ENCODE results near the gene NINJ1.

Gene NINJ1, protein sequence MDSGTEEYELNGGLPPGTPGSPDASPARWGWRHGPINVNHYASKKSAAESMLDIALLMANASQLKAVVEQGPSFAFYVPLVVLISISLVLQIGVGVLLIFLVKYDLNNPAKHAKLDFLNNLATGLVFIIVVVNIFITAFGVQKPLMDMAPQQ

DNA sequence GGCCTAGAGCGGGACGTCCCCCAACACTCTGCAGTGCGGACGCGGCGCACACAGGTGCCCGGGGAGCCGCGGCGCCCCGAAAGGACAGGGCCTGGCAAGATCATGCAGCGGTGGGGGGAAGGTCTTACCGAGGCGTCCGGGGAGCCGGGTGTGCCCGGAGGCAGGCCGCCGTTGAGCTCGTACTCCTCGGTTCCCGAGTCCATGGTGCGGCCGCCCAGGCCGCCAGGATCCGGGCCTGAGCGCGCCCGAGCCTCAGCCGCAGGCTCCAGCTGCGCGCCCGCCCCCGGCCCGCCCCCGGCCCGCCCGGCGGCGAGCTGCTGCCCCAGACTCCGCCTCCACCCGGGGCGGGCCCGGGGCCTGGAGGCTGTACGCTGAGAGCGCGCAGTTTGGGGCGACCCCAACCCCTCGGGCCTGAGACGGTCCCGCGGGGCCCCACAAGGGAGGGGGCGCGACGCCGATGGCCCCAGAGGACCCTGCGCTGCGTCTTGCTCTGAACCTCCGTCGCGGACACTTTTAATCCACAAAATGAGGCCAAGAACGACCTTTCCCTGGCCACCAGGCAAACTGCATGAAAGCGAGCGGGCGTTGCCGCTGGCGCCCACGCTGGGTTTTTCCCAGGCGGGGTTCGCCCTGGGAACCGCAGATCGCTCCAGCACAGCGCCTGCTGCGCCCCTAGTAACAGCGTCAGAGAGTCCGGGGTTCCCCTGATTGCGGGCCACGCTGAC, at the start of gene NINJ1:
Gene NINJ1 (minus strand): TSS at position 237 of the 725 bp plus-strand sequence. CDS start 34 bp downstream, at position 203.
- DNase-seq = peak; percentile 86

DNA sequence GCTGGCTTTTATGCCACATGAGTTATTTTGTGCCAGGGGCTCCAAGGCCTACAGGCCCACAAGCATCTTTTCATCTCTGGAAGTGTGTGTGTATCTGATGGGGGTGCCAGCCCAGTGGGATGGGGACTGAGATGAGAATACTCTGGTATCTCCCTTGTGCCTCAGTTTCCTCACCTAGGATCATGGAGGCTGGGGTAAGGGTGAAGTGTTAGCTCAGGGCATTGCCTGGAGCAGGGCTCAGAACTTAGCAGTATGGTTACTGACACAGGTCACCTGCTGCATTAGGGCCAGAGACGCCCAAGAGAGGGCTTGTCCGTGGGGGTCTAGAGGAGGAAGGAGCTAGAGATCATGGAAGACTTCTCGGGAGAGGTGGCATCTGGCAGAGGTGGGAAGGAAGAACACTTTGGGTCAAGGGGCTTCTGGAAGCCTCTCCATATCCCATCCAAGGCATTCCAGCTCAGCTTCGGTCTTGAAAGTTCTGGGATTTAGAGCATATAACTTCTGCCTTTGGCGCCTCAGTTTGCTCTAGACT, 49.1 kb upstream of the NINJ1 start:
- no peak for DNase-seq

DNA sequence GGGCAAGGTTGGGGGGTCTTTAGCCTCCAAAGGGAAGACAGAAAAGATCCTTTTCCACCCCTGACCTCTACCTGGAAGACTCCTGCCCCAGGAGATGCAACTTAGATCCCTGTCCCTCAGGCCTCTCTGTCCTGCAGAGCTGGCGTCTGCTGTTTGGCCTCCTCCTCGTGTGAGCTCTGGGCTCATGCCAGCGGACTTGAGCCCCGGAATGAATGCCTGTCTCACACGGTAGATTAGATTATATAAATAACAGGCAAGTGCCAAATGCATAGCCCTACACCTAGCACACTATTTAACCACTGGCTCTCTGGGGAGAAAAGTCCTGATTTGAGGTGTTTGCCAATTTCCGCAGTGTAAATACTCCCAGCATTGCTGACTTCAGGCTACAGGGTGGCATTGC, 48.5 kb upstream of the NINJ1 start:
- DNase-seq = no peak

DNA sequence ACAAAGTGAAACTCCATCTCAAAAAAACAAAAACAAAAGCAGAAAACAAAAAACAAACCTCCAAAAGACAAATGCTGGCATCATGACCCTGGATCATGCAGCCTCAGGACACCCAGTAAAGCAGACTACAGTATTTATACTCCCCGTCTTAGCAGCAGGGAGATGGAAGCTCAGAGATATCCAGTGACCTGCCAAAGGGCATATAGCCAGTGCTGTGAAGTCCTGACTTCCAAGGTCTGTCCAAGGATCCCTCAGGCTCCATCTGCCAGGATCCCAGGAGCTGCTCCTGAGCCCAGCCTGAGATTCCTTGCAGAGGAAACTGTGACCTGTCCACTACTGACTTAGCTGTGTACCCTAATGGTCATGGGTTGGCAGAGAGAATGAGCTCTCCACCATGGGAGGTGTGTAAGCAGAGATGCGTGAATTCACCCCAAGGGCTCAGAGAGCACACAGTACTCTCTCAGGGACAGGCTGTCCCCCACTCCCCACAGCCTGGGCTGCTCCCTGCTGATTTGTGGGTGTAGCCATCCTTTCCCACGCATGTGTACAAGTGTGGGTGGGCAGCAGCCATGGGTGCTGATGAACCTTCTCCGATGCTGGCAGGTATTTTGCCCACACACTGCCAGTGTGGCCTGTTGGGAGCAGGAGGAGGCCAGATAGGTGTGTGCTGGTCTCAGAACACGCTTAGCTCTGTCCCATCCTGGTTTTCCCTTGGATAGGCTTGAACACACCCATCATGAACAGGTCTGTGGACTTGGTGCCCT, 47.8 kb upstream of the NINJ1 start:
- no peak for DNase-seq

DNA sequence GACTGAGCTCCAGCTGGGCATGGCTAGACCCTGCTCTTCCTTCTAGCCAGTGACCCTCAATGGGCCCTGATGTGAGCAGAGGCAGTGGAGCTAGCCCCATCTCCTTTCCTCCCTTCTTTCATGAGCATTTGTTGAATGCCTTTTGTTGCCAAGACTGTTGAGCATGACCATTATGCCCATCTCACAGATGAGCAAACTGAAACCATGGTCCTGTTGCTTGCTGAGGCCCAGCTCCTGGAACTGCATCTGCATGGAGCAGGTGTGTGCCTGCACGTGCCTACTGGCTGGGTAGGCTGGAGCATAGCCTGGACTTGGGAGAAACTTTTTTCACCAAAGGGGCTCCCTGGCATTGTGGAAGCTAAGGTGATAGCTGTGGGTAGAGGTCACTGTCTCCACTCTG, 46.9 kb upstream of the NINJ1 start:
- DNase-seq = no peak

DNA sequence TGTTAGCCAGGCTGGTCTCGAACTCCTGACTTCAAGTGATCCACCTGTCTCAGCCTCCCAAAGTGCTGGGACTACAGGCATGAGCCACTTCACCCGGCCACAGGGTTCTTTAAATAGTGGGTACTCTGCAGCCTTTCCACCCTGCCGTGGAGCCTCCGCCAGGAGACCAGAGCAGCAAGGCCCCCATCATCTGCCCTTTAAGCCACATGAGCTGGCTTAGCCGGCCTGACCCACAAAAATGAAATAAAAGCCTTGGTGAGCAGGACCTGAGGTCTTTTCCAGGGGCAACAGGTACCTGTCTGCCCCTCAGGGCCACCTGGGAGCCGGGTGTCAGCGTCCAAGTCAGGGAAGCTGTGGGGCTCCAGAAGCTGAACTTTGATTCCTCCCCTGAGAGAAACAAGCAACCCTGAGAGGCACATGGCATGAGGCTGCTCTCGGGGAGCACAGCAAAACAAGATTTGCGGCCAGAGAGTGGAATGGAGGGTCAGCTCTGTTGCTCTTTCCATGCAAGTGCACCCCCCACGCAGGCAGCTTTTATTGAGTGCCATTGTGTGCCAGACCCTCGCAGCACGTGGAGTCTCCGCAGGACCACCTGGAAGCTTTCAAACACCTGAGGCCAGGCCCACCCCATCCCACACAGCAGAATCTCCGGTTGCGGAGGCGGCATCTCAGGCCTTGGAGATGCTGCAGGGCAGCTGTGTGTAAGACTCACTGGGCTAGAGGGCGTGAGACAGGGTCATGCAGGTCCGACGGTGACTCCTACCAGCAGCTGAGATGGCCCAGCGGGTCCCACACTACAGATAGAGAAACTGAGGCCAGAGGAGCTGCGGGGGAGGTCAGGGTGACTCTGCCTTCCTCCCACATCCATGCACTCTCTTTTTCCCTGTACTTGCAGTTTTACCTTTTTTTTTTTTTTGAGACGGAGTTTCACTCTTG, 45.1 kb upstream of the NINJ1 start:
- no peak for DNase-seq

DNA sequence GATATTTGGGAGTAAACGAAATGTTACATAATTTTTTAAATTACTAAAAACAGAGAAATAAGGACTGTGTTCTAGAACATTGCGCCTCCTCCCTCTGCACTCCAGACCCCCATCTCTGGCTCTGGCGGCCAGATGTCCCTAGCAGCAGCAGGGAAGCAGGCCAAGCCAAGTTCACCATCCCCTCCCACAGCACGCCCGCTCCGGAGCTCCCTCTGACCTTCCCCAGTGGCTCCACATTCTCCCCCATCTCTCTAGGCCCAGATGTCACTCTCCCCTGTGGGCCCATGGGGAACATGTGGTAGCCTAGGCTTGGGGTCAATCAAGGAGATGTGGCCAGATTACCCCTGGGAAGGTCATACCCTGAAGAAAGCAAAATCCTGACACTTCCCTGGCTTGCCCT, 43.6 kb upstream of the NINJ1 start:
- no peak for DNase-seq

DNA sequence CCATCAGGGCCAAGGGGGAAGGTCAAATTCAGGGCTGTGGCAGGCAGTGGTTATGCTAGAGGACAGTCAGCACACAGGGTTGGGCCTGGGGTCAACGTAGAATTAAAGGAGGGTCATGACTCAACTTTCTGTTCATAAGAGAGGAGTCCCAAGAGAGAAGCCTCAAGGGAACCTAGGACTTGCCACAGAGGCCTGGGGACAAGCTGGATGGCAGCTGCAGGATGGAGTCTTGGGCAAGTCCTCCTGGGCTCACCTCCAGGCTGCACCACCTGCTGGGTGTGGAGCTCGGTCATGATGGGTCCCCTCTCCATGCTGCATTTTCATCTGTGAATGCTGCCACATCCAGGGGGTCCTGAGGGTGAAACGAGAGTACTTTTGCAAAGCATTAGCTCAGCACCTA, 40.9 kb upstream of the NINJ1 start:
- no peak for DNase-seq

DNA sequence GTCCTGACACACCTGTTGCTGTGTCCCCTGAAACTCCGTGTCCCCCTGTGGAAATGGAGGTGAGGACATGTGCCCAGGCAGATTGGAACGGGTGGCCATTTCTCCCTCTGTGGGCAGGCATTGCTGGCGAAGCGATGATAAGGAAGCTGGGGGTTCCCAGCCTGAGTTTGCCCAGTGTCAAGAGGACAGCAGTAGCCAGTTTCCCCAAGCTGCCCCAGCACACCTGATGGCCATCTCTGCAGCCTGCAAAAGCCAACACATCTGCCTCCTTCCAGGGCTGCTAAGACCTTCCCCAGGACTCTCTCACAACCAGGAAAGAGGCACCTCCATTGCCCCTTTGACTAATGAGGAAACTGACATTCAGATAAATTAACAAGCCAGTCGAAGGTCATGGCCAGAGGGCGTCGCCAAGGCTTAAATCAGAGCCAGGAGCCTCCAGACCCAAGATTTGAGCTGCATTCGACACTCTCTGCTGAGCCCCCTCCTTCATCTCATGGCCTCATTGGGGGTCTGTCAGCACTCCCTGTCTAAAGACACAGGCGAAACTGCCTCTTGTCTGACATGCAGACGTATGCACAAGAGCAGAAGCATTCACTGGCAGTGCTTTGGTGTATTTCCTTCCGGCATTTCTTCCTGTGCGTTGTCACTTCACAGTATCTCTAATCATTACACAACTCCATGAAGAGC, 39.5 kb upstream of the NINJ1 start:
- peak; percentile 10 for DNase-seq

DNA sequence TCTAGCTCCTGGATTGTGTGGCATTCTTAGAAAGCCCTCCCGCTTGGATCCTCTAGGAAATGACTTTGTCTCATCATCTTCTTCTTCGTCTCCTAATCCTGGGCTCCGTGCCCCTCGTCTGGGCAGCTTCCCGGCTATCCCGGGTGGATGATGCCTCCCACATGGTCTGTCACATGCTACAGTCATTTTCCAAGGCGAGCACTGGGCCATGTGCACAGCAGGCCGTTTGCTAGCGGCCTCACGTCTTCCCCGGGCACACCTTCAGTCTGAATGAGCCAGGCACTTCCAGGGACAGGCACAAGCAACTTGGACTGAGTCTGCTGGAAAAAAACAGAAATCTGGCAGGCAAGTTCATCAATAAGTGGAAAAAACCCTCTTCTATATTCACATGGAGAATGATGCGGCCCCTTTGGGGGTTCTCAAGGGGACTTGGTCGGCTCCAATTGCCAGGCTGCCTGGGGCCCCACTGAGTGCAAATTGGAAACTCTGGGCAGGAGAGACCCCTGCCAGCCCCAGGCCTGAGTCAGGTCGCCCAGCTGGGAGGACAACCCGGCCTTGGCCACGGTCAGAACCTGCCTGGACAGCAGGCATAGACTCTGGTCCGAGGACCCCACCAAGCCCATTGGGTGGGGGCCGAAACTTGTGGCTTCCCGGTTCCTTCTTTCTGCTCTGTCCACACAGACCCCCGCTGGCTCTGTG, 38.8 kb upstream of the NINJ1 start:
- DNase-seq = no peak

DNA sequence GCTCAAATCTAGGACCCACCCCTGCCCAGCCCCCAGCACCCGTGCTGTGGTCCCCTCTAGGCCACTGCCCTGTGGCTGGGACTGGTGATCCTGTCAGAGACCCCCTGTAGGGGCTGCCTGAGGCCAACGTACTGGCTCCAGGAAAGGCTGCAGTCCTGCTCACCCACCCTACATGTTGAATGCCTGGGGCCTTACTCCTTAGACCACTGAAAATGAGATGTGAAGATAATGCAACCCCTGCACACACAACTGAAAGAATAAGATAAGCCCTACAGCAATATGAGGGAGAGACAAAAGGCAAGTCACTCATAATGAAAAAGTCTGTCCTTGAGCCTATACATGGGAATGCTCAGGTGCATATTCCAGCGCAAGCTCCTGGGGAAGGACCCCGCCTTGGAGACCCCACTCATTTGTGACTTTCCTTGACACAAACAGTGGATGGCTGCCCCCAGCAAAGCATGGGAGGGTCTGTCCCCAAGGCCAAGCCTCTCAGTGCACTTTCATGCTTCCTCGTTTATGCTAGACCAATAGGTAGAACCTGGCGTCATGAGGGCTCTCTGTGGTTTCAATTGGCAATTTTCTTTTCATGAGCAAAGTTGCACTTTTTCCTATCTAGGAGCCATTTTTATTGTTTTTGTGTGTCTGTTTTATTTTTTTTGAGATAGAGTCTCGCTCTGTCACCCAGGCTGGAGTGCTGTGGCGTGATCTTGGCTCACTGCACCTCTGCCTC, 37.4 kb upstream of the NINJ1 start:
- no peak for DNase-seq

DNA sequence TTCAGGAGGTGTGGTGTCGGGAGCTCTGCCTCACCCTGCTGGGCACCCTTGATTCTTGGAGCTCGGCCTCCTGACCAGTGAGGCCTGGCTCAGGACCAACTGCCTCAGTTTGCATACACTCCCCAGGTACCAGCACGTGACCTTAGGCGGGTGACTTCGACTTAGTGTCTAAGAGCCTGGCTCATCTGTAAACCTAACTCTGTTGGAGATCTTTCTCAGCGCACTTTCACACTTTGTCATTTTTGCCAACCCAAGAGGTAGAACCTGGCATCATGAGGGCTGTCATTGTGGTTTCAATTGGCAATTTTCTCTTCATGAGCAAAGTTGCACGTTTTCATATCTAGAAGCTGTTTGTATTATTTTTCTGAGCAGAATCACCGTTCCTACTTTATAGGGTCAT, 36.5 kb upstream of the NINJ1 start:
- no peak for DNase-seq

DNA sequence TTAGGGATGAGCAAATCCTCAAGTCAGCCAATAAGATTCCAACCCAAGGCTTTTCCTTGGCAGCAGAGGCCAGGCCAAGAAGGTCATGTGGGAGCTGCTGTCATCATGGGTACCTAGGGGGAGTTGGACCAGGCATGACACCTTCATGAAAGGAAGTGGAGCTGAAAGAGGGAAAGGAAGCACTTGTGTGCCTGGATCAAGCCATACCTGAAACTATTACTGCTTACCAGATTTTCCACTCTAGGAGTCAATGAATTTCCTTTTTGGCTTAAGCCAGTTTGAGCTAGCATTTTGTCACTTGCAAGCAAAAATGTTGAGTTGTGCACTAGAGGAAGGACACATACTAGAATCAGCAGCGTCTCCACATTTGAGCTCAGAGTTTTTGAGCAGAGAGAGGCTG, 35.4 kb upstream of the NINJ1 start:
- no peak for DNase-seq

DNA sequence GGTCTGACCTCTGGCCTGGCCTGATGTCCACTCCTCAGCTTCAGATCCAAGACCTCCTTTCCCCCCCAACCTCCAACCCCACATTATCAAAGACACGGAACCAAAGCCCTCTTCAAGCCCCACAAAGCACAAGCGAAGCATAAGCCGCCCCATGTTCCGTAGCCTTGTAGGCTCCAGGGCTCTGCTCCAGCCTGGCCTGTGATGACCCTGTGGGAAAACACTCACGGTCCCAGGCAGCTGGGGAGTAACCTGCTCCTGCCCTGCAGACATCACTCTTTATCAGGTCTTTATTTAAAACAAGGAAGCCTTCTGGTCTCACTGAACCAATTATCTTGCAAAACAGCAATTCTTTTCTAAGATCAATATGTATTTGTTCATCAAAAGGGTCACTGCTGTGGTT, 34.5 kb upstream of the NINJ1 start:
- DNase-seq = no peak

DNA sequence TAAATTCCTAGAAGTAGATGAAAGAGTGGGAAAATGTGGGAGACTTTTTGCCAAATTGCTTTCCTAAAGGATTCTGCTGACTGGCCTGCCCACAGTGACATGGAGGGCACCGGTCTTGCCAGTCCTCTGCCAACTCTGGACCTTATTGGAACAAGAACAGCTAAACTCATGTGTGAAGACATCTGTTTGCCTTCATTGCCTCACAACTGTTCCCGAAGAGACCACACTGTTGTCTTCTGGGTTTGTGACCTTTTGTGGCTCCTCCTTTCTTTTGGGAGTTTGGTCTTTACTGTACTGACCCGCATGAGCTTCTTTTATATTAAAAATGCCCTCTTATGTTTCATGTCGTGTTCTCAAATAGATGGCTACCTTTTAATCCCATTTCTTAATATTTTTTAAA, 33.8 kb upstream of the NINJ1 start:
- no peak for DNase-seq

DNA sequence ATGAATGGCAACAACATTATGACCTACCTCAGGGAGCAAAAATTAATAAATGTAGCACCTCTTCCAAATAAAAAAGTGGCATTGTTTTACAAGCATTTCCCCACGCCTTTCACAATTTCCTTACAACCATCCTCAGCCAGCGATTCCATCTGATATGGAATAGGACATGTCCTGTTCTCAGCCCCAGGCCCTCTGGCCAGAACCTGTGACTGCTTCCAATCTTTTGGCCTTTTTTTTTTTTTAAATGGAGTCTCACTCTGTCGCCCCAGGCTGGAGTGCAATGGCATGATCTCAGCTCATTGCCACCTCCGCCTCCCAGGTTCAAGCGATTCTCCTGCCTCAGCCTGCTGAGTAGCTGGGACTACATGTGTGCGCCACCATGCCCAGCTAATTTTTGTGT, 33.1 kb upstream of the NINJ1 start:
- DNase-seq = no peak

DNA sequence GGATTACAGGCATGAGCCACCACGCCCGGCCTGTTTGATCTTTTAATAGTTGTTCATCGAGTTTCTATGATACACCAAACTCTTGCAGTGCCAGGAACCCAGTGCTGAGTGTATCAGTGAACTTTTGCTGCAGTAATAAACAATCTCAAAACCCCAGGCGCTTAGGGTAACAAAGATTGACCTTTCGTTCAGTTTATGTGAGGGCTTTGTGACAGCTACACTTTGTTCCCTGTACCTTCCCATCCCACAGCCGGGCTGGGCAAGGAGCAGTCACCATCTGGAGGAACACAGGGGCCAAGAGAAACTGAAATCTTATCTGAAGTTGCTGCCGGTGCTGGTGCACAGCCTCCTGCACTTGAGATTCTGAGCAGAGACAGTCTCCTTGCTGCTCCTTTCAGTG, 32.6 kb upstream of the NINJ1 start:
- no peak for DNase-seq

DNA sequence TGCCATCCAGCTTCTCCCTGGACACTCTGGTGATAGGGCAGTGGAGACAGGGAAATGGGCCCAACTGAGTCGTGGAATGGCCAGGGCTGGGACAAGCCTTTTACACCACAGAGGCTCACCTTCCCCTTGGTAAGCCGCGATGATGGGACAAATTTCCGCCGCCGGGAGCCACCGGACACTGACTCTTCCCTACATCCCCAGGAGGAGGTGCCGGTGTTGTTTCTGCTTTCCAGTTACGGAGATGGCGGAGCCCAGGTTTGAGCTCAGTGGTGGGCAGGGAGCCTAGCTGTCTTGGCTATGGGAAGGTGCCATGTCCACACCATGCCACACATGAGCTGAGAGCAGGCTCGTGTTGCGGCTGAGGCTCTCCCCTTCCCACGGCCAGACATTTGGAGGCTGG, 30.0 kb upstream of the NINJ1 start:
- DNase-seq = no peak

DNA sequence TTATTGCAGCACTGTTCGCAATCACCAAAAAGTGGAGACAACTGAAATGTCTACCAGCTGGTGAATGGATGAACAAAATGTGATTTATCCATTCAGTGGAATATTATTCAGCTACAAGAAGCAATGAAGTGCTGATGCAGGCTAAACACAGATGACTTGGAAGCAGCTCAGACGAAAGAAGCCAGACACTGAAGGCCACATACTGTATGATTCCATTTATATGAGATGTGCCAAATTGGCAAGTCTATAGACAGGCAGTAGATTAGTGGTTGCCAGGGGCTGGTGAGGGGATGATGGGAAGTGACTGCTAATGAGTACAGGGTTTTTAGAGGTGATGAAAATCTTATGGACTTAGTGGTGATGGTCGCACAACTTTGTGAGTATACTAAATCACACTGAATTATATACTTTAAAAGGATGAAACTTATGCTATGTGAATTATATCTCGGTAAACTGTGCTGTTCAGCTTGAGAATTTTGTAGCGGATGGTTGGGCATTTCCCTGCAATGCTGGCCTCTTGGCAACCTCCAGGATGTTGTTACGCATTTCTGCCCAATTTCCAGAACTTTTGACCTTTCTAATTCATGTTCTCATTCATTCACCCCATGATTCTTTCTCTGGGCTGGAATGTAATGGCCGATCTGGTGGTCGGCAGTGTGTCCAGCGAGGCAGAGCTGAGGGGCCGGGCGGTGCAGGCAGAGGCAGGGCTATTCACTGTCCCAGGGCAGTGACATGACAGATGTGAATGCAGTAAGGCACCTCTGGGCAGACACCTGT, 27.9 kb upstream of the NINJ1 start:
- no peak for DNase-seq
